Left cardiac atrium (tissue), 4 donors: ENCODE results near the gene UVSSA. TPM values are rescaled to one million over a fixed set of nuclear protein-coding genes. Genes with fewer than 3 reads are reported as not detected.
A peak's percentile ranks its signal among the peaks of the same experiment; 100 is the strongest.

Experiments
- ATAC-seq, 2 donors: fragments of 200-7000 bp; cut with Tn5 transposase; one replicate each; pipeline ENCODE4 v1.9.1; 2020; ENCODE audit warnings: mild to moderate bottlenecking in 2 of 2, moderate library complexity in 2 of 2
- DNase-seq: peaks from one replicate; pipeline ENCODE4 v3.0.0-alpha.2; 2020
- intact Hi-C, 2 donors: fragments of 100-400 bp; cut with DNase I; formaldehyde crosslinking; loops; one replicate each; pipeline versions ENCODE4 v1.14.1 to v1.15.1; 2022 to 2023
- long read RNA-seq: library from polyadenylated mRNA; unstranded; transcript quantifications from one replicate; pipeline ENCODE4 v2.0.0, GENCODE V29; 2021
- total RNA-seq, 2 donors: library from RNA; stranded (reverse); fragmentation: NEBNext Ultra II Directional; extraction: Animal tissue kit (Norgen Biotek cat#: 25700); gene quantifications; one replicate each; pipeline ENCODE4 v1.2.1, GENCODE V29; 2021
- donor health status: DM: no; HTN: yes; CAD: no.
- donor health status: DM: no; HTN: yes; CAD: no; lungs with severe emphysema.
- donor health status: DM: yes; HTN: yes; CAD: no.
- donor health status: Dilated cardiomyopathy.

Gene UVSSA
- 1 to 10 TPM; 7.9 to 8.4 TPM for total RNA-seq
- long read RNA-seq, partial matches to known transcripts: 1 of 5 reads
- long read RNA-seq, other reads (novel, unspliced or antisense): 4 of 5 reads

- peak; percentile 94 to 96 for ATAC-seq
- intact Hi-C loops: loop anchor here in 1 of 2 donors (1.0 to 10.0 kb wide), 3 partner anchors 52 to 182 kb away; partner anchors contain the start of gene CTBP1
- peak; percentile 100 for DNase-seq
These were observed at the start of gene UVSSA for GRCh38 chr4:1346781-1347409. Gene UVSSA (plus strand): TSS chr4:1347208. CDS start chr4:1348092, 884 bp downstream.

GRCh38 chr4:1297456-1298325 lies 49.3 kb upstream of the UVSSA start:
- DNase-seq (no peak), ATAC-seq (no peak)
- intact Hi-C loops: loop anchor here in 1 of 2 donors (10.0 kb wide), 1 partner anchor 47 kb away; the partner anchor contains the start of gene UVSSA

- no peak for DNase-seq
- intact Hi-C loops: loop anchor here in 1 of 2 donors (10.0 kb wide), 1 partner anchor 46 kb away; the partner anchor contains the start of gene UVSSA
These were observed 48.5 kb upstream of the UVSSA start for GRCh38 chr4:1298461-1298860.

GRCh38 chr4:1299301-1299860 lies 47.6 kb upstream of the UVSSA start:
- DNase-seq: no peak
- no peak for ATAC-seq
- intact Hi-C loops: loop anchor here in 1 of 2 donors (10.0 kb wide), 1 partner anchor 45 kb away; the partner anchor contains the start of gene UVSSA

More at GRCh38 chr4:1298461-1298860, 48.5 kb upstream of the UVSSA start:
- no peak for ATAC-seq

GRCh38 chr4:1300466-1301455 lies 46.2 kb upstream of the UVSSA start:
- intact Hi-C loops: no loop called here
- DNase-seq (peak; percentile 59), ATAC-seq (peak; percentile 78 to 85)

GRCh38 chr4:1302159-1302558 lies 44.8 kb upstream of the UVSSA start:
- ATAC-seq (no peak), DNase-seq (no peak)
- intact Hi-C loops: no loop called here

- intact Hi-C loops: no loop called here
- DNase-seq: no peak
- no peak for ATAC-seq
These were observed 41.7 kb upstream of the UVSSA start for GRCh38 chr4:1305261-1305711.

- intact Hi-C loops: no loop called here
- no peak for ATAC-seq
- no peak for DNase-seq
These were observed 41.1 kb upstream of the UVSSA start for GRCh38 chr4:1305781-1306455.

- no peak for ATAC-seq
- intact Hi-C loops: no loop called here
- peak; percentile 16 for DNase-seq
These were observed 38.9 kb upstream of the UVSSA start for GRCh38 chr4:1307951-1308735.

- intact Hi-C loops: no loop called here
- DNase-seq (peak; percentile 92), ATAC-seq (peak; percentile 98 to 99)
These were observed 37.6 kb upstream of the UVSSA start for GRCh38 chr4:1309261-1310010.

- intact Hi-C loops: no loop called here
- DNase-seq: peak; percentile 19
These were observed 36.8 kb upstream of the UVSSA start for GRCh38 chr4:1310031-1310795.

GRCh38 chr4:1310796-1311631 lies 36.0 kb upstream of the UVSSA start:
- ATAC-seq (no peak), DNase-seq (no peak)
- intact Hi-C loops: no loop called here

More at GRCh38 chr4:1310031-1310795, 36.8 kb upstream of the UVSSA start:
- ATAC-seq: peak in 1 of 2 donors; percentile 7

GRCh38 chr4:1312821-1313640 lies 34.0 kb upstream of the UVSSA start:
- intact Hi-C loops: no loop called here
- ATAC-seq (no peak), DNase-seq (peak; percentile 11)

- ATAC-seq (no peak), DNase-seq (peak; percentile 10)
- intact Hi-C loops: no loop called here
These were observed 31.7 kb upstream of the UVSSA start for GRCh38 chr4:1315306-1315705.
